Astrocyte of the spinal cord (primary cell): ENCODE measurements around the gene CLIP2.
"Not testable (repeated sequence)": the region's sequence is repeated elsewhere in the genome, so short reads cannot be mapped to it uniquely, and the experiment has no call there.

Experiments used
- DNase-seq: peaks from one replicate; pipeline ENCODE4 v3.0.0; 2011; ENCODE audit warnings: low read depth, low spot score
- H3K4me3 ChIP-seq: 2 replicates; pipeline ENCODE4 v1.5.1; 2011; ENCODE audit warnings: low read depth, mild to moderate bottlenecking, low read length, moderate library complexity
- CTCF ChIP-seq: IDR thresholded peaks from 2 replicates; pipeline ENCODE4 v1.5.1; 2012; ENCODE audit warnings: low read depth, mild to moderate bottlenecking, low read length, inconsistent platforms
- in situ Hi-C: cut with HindIII; loops from 2 replicates; pipeline ENCODE4 v1.10.0; 2017; ENCODE audit warnings: low sequenced_read_pairs

Gene CLIP2

GRCh38 chr7:74430961-74431466 lies 141.8 kb downstream of the CLIP2 start:
- in situ Hi-C loops, result no loop called here
- no peak for DNase-seq
- no peak overlapping the region for H3K4me3 ChIP-seq
- TF ChIP-seq CTCF, result no peak

GRCh38 chr7:74437291-74437571 lies 148.0 kb downstream of the CLIP2 start:
- DNase-seq, H3K4me3 ChIP-seq, in situ Hi-C loops: not testable (repeated sequence)

GRCh38 chr7:74438327-74438726 lies 149.1 kb downstream of the CLIP2 start:
- DNase-seq, result no peak
- no peak overlapping the region for H3K4me3 ChIP-seq
- TF ChIP-seq CTCF, result no peak
- in situ Hi-C loops, result no loop called here

- no peak for TF ChIP-seq CTCF
- DNase-seq, result no peak
- in situ Hi-C loops, result no loop called here
- no peak overlapping the region for H3K4me3 ChIP-seq
These were observed 150.3 kb downstream of the CLIP2 start for GRCh38 chr7:74439541-74439940.

- in situ Hi-C loops, H3K4me3 ChIP-seq, DNase-seq: not testable (repeated sequence)
These were observed 150.9 kb downstream of the CLIP2 start for GRCh38 chr7:74440143-74440542.

GRCh38 chr7:74441801-74442200 lies 152.6 kb downstream of the CLIP2 start:
- TF ChIP-seq CTCF, result no peak
- DNase-seq, result no peak
- no peak overlapping the region for H3K4me3 ChIP-seq
- in situ Hi-C loops, result no loop called here

- no peak for DNase-seq
- TF ChIP-seq CTCF, result no peak
- in situ Hi-C loops, result no loop called here
- H3K4me3 ChIP-seq, result no peak overlapping the region
These were observed 154.5 kb downstream of the CLIP2 start for GRCh38 chr7:74443543-74444247.

- DNase-seq, result no peak
- no peak for TF ChIP-seq CTCF
- H3K4me3 ChIP-seq, result no peak overlapping the region
- in situ Hi-C loops, result no loop called here
These were observed 159.9 kb downstream of the CLIP2 start for GRCh38 chr7:74449144-74449543.
